Prostate gland (tissue), 2 donors: ENCODE measurements around the gene ADAP1. TPM values are rescaled to one million over a fixed set of nuclear protein-coding genes. Genes with fewer than 3 reads are reported as not detected.

Experiments
- DNase-seq: peaks from one replicate; pipeline ENCODE4 v3.0.0-alpha.2; 2019; ENCODE audit warnings: low spot score
- H3K27ac ChIP-seq, 2 donors: fragments of 200-600 bp; sonication (generic); 2 replicates each; pipeline ENCODE4 v1.5.1; 2017 to 2019
- H3K27me3 ChIP-seq: fragments of 200-600 bp; sonication (generic); replicated peaks from 2 replicates; pipeline ENCODE4 v1.5.1; 2019; ENCODE audit not compliant: insufficient read depth
- H3K36me3 ChIP-seq, 2 donors: fragments of 200-600 bp; sonication (generic); 1 replicate in 1 of 2; 2 replicates in 1 of 2; pipeline versions ENCODE4 v1.5.1 to v1.8.1; 2017 to 2019
- H3K4me1 ChIP-seq: fragments of 200-600 bp; sonication (generic); replicated peaks from 2 replicates; pipeline ENCODE4 v1.5.1; 2019
- H3K4me3 ChIP-seq, 2 donors: fragments of 200-600 bp; sonication (generic); 2 replicates each; pipeline ENCODE4 v1.5.1; 2017 to 2019
- H3K9me3 ChIP-seq: fragments of 200-600 bp; sonication (generic); 2 replicates; pipeline ENCODE4 v1.5.1; 2017
- POLR2A ChIP-seq: fragments of 450-650 bp; IDR thresholded peaks from one replicate; pipeline ENCODE4 v1.6.1; 2016; ENCODE audit warnings: antibody characterized with exemption, mild to moderate bottlenecking
- POLR2AphosphoS5 ChIP-seq: sonication (generic); formaldehyde crosslinking; IDR thresholded peaks from one replicate; pipeline ENCODE4 v1.6.1; 2017; ENCODE audit warnings: antibody characterized with exemption
- WGBS: methylation state at CpG from one replicate; pipeline ENCODE4 v1.1.5; 2018; 5-methylcytosine and 5-hydroxymethylcytosine counted together
- intact Hi-C: fragments of 100-400 bp; cut with DNase I; formaldehyde crosslinking; loops from one replicate; pipeline ENCODE4 v1.14.2; 2022
- total RNA-seq, 2 donors: library from RNA; depleted of rRNA; stranded (reverse); fragments of >200 nt; gene quantifications; one replicate each; pipeline ENCODE4 v1.1.0, GENCODE V29; 2016
- TF ChIP-seq, protein P1 (sequence below), 4 experiments: fragments of 200-600 bp in 2 of 4; fragments of 450-650 bp in 2 of 4; sonication (generic) in 2 of 4; IDR thresholded peaks; 1 replicate in 3 of 4; 2 replicates in 1 of 4; pipeline ENCODE4 v1.5.1; 2016 to 2019; ENCODE audit warnings: antibody characterized with exemption in 4 of 4, mild to moderate bottlenecking in 2 of 4, moderate library complexity in 2 of 4

The ADAP1 gene
- total RNA-seq, 2 donors from 2014 or later: 5.9 to 8.3 TPM

DNA sequence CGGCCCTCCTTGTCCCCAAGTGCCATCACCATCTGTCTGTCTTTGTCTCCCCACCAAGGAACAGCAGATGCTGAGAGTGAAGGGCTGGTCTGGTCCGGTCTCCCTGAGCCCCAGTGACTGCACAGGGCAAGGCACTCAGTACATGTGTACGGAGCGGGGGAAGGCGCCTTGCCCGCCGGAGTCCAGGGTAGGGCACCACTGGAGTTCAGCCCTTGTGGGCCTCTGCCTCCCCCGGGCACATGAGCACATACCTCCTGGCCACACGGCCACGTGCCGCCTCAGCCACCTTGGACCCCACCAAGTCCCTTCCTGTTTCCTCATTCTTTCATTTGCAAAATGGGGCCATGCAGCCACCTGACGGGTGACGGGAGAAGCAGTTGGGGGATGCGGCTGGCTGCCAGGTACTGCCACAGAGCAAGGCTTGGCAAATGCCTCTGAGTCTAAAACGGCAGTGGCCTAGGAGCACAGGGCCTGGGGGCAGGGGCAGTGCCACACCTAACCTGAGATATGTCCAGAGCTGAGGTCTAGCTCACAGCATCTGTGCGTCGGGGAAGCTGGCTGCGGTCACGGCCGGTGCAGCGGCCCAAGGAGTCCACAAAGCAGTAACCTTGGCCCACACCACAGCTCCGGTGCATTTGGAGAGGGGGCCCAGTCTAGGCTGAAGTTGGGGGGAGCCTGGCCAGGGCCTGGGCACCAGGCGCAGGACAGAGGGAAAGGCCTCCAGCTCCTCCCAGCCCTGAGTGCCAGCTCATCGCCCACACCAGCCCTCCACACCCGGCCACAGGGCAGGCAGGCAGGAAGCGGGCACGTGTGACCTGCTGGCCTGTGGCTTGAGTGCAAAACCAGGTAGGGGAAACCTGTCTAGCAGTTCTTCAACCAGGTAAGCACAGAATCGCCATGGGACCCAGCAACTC, 5.2 kb downstream of the ADAP1 start:
- no peak for DNase-seq
- TF ChIP-seq, protein P1, sequence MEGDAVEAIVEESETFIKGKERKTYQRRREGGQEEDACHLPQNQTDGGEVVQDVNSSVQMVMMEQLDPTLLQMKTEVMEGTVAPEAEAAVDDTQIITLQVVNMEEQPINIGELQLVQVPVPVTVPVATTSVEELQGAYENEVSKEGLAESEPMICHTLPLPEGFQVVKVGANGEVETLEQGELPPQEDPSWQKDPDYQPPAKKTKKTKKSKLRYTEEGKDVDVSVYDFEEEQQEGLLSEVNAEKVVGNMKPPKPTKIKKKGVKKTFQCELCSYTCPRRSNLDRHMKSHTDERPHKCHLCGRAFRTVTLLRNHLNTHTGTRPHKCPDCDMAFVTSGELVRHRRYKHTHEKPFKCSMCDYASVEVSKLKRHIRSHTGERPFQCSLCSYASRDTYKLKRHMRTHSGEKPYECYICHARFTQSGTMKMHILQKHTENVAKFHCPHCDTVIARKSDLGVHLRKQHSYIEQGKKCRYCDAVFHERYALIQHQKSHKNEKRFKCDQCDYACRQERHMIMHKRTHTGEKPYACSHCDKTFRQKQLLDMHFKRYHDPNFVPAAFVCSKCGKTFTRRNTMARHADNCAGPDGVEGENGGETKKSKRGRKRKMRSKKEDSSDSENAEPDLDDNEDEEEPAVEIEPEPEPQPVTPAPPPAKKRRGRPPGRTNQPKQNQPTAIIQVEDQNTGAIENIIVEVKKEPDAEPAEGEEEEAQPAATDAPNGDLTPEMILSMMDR (IDR thresholded peaks at IDR 0.05): no peak
- TF ChIP-seq POLR2AphosphoS5 (no peak), POLR2A (no peak)
- intact Hi-C loops: no loop called here
- no peaks in the 10 kb centered on the region for H3K36me3 ChIP-seq
- no peaks in the 10 kb centered on the region for H3K9me3 ChIP-seq
- H3K27me3 ChIP-seq: no peaks in the 10 kb centered on the region
- no peak overlapping the region for H3K4me3 ChIP-seq
- WGBS: 89% methylated on average over 27 of the region's 28 CpGs
- peaks cover 8% of the 10 kb centered on the region for H3K4me1 ChIP-seq
- no peak overlapping the region for H3K27ac ChIP-seq

DNA sequence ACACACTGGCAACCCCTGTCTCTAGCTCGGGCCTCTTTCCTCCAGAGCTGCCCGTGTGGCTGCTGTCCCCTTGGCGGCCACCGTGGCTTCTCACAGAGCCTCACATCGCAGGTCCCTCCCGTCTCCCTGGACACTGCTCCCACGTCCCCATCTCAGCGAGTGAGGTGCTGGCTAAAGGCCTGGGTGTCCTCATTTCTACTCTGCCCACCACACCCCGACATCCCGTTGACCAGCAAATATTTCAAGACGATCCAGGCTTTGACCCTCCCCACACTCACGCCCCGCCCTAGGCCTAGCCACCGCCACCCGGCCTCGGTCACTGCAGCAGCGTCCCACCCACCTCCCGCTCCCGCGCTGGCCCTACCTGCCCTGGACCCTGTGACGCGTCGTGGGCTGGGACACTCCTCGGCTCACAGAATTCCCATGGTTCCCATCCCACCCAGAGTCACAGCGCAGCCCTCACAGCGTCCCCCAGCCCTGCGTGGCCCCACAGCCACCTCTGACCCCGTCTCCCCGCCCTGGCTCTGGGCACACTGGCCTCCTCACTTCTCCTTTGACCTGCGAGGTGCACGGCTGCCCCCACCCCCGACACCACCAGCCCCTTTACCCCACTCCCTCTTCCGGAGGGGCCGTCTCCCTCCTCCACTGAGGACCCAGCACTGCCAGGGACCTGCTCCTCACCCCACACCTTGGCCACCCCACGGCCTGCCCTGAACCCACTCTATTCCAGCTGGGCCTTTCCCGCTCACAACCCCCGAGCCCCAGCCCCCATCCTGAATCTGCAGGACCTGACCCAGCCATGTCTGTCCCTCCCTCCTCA, 6.9 kb downstream of the ADAP1 start:
- intact Hi-C loops: no loop called here
- no peak for DNase-seq
- H3K27ac ChIP-seq: no peak overlapping the region
- H3K36me3 ChIP-seq: no peaks in the 10 kb centered on the region
- H3K9me3 ChIP-seq: no peaks in the 10 kb centered on the region
- H3K27me3 ChIP-seq: no peaks in the 10 kb centered on the region
- TF ChIP-seq POLR2AphosphoS5 (no peak), POLR2A (no peak)
- TF ChIP-seq, protein P1 (IDR thresholded peaks at IDR 0.05): no peak
- H3K4me1 ChIP-seq: no peaks in the 10 kb centered on the region
- WGBS: 91% methylated on average over 37 of the region's 37 CpGs
- H3K4me3 ChIP-seq: no peak overlapping the region

DNA sequence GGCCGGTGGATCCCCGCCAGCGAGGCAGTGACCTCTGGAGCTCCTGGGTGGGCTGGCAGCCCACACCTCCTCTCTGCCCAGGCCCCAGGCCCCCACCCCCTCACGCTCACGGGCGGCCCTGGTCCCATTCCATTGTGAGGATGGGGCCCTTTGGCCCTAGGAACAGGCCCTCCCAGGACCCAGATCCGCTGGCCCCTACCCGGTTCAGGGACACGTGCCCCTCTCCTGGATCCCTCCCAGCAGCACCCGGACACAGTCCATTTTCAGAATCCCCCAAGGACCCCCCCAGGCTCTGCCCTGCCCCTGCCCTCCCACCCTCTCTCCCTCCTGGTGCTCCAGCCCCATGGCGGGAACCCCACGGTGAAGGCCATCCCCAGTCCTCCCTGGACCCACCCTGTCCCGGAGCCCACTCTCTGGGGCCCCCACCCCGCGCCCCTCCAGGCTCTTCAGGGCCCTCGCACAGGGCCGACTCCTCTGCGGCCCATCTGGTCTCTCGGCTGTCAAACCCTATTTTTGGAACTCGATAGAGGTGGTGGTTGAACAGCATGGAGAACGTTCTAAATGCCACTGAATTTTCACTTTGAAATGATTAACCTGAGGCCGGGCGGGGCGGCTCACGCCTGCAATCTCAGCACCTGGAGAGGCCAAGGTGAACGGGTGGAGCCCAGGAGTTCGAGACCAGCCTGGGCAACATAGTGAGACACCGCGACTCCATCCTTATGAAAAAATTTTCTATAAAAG, 8.1 kb downstream of the ADAP1 start:
- TF ChIP-seq POLR2AphosphoS5 (no peak), POLR2A (no peak)
- TF ChIP-seq, protein P1 (IDR thresholded peaks at IDR 0.05): no peak
- no peaks in the 10 kb centered on the region for H3K9me3 ChIP-seq
- peak overlapping the region; percentile 71 to 74 for H3K27ac ChIP-seq
- WGBS: 78% methylated on average over 27 of the region's 29 CpGs
- no peaks in the 10 kb centered on the region for H3K4me1 ChIP-seq
- no peak for DNase-seq
- intact Hi-C loops: no loop called here
- no peak overlapping the region for H3K4me3 ChIP-seq
- H3K36me3 ChIP-seq: no peaks in the 10 kb centered on the region
- H3K27me3 ChIP-seq: no peaks in the 10 kb centered on the region

DNA sequence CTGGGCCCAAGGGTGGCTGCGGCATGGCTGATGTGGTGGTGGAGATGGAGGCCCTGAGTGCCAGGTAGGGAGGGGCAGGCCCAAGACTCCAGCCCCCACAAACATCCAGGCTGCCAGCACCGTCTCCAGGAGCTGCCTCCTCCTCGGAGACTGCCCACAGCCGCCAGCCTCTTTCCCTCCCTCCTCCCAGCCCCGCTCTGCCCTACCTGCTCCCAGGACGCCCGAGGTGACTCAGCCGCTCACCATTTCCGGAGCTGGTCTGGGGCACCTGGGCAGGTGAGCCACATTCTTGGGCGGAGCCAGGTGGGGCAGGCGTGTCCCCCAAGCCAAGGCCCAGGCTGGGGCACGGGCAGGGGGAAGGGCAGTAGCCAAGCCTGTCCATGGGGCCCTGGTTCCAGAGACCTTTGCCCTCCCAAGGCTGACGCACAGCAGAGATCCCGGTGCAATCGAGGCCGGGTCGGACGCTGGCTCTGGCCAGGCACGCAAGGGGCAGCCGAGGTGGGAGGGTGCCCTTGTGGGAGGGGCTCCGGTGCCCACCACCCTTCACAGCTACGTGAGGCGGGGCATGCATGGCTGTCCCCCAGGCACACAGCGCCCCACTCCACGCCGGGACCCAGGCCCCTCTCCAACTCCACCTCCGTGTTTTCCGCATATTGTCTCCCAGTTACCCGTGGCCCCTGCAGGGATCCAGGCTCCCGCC, 8.8 kb downstream of the ADAP1 start:
- H3K27ac ChIP-seq: peak overlapping the region; percentile 71 to 74
- no peaks in the 10 kb centered on the region for H3K36me3 ChIP-seq
- intact Hi-C loops: no loop called here
- H3K27me3 ChIP-seq: no peaks in the 10 kb centered on the region
- peak; percentile 85 for DNase-seq
- no peaks in the 10 kb centered on the region for H3K9me3 ChIP-seq
- TF ChIP-seq POLR2AphosphoS5: peak; percentile 81
- TF ChIP-seq POLR2A: peak; percentile 61
- TF ChIP-seq, protein P1 (IDR thresholded peaks at IDR 0.05): no peak
- WGBS: 47% methylated on average over 30 of the region's 30 CpGs
- no peaks in the 10 kb centered on the region for H3K4me1 ChIP-seq
- H3K4me3 ChIP-seq: no peak overlapping the region
